GM23338 (cell line): ENCODE measurements around the gene PRKAR1B.

Experiments used
- CREB1 ChIP-seq: fragments of 250-450 bp; sonication (Bioruptor Pico); IDR thresholded peaks from 2 replicates; pipeline ENCODE4 v1.5.0; 2020; ENCODE audit warnings: low read depth, mild to moderate bottlenecking, moderate library complexity
- CTCF ChIP-seq, 2 experiments: fragments of 200-600 bp in 1 of 2; sonication (generic) in 1 of 2; conservative IDR thresholded peaks; 2 replicates each; pipeline versions ENCODE4 v1.5.1 to v1.6.1; 2016 to 2017; ENCODE audit warnings: antibody characterized with exemption in 2 of 2, low read depth in 2 of 2, mild to moderate bottlenecking in 2 of 2, moderate library complexity in 1 of 2
- EZH2 ChIP-seq: fragments of 200-600 bp; sonication (generic); IDR thresholded peaks from one replicate; pipeline ENCODE4 v1.8.0; 2017; ENCODE audit warnings: antibody characterized with exemption, mild to moderate bottlenecking, low read depth; ENCODE audit not compliant: unreplicated experiment
- EZH2phosphoT487 ChIP-seq: fragments of 200-600 bp; sonication (generic); IDR thresholded peaks from one replicate; pipeline ENCODE4 v1.8.1; 2018; ENCODE audit warnings: antibody characterized with exemption; ENCODE audit not compliant: unreplicated experiment
- JUNB ChIP-seq: IDR thresholded peaks from one replicate; pipeline ENCODE4 v1.6.1; 2016; ENCODE audit warnings: antibody characterized with exemption; ENCODE audit not compliant: unreplicated experiment
- NANOG ChIP-seq: IDR thresholded peaks from 2 replicates; pipeline ENCODE4 v1.6.1; 2016; ENCODE audit warnings: antibody characterized with exemption, borderline replicate concordance
- POLR2AphosphoS5 ChIP-seq: IDR thresholded peaks from 2 replicates; pipeline ENCODE4 v1.6.1; 2016; ENCODE audit warnings: antibody characterized with exemption, low read depth
- REST ChIP-seq: IDR thresholded peaks from one replicate; pipeline ENCODE4 v1.6.1; 2018; ENCODE audit warnings: antibody characterized with exemption; ENCODE audit not compliant: unreplicated experiment
- ZNF114 ChIP-seq: fragments of 250-450 bp; sonication (Bioruptor Pico); IDR thresholded peaks from 2 replicates; pipeline ENCODE4 v1.5.0; 2020; ENCODE audit warnings: mild to moderate bottlenecking, moderate library complexity

- TF ChIP-seq CTCF (conservative IDR thresholded peaks at IDR 0.05; ENCODE audit: low read depth in 2 of 2) (no peak), POLR2AphosphoS5 (no peak), REST (no peak), EZH2 (no peak), JUNB (no peak), EZH2phosphoT487 (no peak), NANOG (no peak), ZNF114 (CRISPR knock-in tag) (no peak), CREB1 (no peak)
Measured at GRCh38 chr7:549891-550625, 177.0 kb downstream of the PRKAR1B start.
